GM12801 (cell line): ENCODE data around the gene TMEM254.

Experiments
- CTCF ChIP-seq: IDR thresholded peaks from one replicate; pipeline ENCODE4 v1.5.1; 2011; ENCODE audit warnings: control low read depth; ENCODE audit not compliant: insufficient read length; ENCODE audit errors: extremely low read depth

Gene TMEM254

GRCh38 chr10:80137920-80138319, 59.5 kb downstream of the TMEM254 start:
- TF ChIP-seq CTCF, result no peak

- no peak for TF ChIP-seq CTCF
Observed at GRCh38 chr10:80139265-80139664, 60.8 kb downstream of the TMEM254 start.

GRCh38 chr10:80140251-80140650, 61.8 kb downstream of the TMEM254 start:
- no peak for TF ChIP-seq CTCF

GRCh38 chr10:80141696-80142460, 63.4 kb downstream of the TMEM254 start:
- no peak for TF ChIP-seq CTCF
